ENCODE results near the gene CTCFL. TPM values are rescaled to one million over a fixed set of nuclear protein-coding genes. Genes with fewer than 3 reads are reported as not detected.

CTCFL gene
- total and polyA plus RNA-seq, 2 donors = not detected

DNA sequence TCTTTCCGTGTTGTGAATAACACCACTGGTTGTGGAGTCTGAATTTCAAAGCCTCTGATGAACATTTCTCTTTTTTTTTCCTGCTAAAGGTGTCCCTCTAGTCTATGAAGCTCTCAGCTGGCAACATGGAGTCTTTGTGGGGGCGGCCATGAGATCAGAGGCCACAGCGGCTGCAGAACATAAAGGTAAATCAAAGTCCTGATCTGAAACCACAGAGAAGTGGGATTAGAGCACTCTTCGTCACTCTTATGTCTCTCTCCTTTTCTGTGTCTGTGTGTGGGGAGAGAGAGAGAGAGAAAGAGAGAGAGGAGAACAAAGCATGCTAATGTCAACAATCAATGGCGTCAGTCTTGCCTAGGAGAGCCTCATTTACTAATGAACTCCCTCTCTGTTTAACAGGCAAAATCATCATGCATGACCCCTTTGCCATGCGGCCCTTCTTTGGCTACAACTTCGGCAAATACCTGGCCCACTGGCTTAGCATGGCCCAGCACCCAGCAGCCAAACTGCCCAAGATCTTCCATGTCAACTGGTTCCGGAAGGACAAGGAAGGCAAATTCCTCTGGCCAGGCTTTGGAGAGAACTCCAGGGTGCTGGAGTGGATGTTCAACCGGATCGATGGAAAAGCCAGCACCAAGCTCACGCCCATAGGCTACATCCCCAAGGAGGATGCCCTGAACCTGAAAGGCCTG lies 40.2 kb upstream of the CTCFL start:
- Histone ChIP-seq H3K27ac (ENCODE audit: low read depth) (no peak overlapping the region), H3K4me1 (ENCODE audit: insufficient read depth) (no peaks in the 10 kb centered on the region), H3K4me3 (ENCODE audit: low read depth, low read length) (no peak overlapping the region), H3K36me3 (ENCODE audit: insufficient read depth) (no peaks in the 10 kb centered on the region)
- 89% methylated on average over 11 of the region's 11 CpGs for WGBS
- DNase-seq (ENCODE audit: extremely low spot score) = no peak

DNA sequence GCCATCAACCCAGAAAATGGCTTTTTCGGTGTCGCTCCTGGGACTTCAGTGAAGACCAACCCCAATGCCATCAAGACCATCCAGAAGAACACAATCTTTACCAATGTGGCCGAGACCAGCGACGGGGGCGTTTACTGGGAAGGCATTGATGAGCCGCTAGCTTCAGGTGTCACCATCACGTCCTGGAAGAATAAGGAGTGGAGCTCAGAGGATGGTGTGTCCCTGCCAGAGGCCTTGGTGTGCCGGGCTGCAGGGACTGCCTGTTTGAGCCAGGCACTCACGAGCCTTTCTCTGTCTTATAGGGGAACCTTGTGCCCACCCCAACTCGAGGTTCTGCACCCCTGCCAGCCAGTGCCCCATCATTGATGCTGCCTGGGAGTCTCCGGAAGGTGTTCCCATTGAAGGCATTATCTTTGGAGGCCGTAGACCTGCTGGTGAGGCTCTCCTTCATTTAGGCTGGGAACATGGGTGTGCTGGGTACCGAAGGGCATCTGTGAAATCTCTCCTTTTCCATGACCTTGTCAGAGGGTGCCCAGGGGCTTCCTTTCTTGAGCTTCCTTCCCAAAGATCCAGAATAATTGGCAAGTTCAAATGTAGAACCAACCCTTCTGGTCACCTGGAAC lies 39.4 kb upstream of the CTCFL start:
- 90% methylated on average over 14 of the region's 14 CpGs for WGBS
- no peaks in the 10 kb centered on the region for H3K4me1 ChIP-seq (ENCODE audit: insufficient read depth)
- DNase-seq (ENCODE audit: extremely low spot score) = no peak
- no peak overlapping the region for H3K4me3 ChIP-seq (ENCODE audit: low read depth, low read length)
- H3K36me3 ChIP-seq (ENCODE audit: insufficient read depth) = no peaks in the 10 kb centered on the region
- no peak overlapping the region for H3K27ac ChIP-seq (ENCODE audit: low read depth)

DNA sequence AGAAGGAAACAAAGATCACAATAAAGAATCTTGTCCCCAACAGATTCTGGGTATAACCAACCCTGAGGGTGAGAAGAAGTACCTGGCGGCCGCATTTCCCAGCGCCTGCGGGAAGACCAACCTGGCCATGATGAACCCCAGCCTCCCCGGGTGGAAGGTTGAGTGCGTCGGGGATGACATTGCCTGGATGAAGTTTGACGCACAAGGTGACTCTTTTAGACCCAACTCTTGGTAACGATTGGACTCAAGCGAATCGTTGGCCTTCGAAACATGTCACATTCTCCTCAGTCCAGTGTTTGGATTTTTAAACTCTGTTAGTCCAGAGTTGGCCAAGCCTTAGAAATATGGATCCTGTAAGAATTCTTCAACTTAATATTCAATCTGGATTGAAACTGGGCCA lies 38.6 kb upstream of the CTCFL start:
- no peak for DNase-seq (ENCODE audit: extremely low spot score)
- WGBS = 96% methylated on average over 12 of the region's 12 CpGs
- no peak overlapping the region for H3K27ac ChIP-seq (ENCODE audit: low read depth)
- H3K4me3 ChIP-seq (ENCODE audit: low read depth, low read length) = no peak overlapping the region
- H3K36me3 ChIP-seq (ENCODE audit: insufficient read depth) = no peaks in the 10 kb centered on the region
- no peaks in the 10 kb centered on the region for H3K4me1 ChIP-seq (ENCODE audit: insufficient read depth)

GRCh38 chr20:57562541-57563465 lies 37.9 kb upstream of the CTCFL start:
- DNase-seq (ENCODE audit: extremely low spot score) = no peak
- WGBS = 95% methylated on average over 35 of the region's 35 CpGs
- H3K4me3 ChIP-seq (ENCODE audit: low read depth, low read length) = no peak overlapping the region

DNA sequence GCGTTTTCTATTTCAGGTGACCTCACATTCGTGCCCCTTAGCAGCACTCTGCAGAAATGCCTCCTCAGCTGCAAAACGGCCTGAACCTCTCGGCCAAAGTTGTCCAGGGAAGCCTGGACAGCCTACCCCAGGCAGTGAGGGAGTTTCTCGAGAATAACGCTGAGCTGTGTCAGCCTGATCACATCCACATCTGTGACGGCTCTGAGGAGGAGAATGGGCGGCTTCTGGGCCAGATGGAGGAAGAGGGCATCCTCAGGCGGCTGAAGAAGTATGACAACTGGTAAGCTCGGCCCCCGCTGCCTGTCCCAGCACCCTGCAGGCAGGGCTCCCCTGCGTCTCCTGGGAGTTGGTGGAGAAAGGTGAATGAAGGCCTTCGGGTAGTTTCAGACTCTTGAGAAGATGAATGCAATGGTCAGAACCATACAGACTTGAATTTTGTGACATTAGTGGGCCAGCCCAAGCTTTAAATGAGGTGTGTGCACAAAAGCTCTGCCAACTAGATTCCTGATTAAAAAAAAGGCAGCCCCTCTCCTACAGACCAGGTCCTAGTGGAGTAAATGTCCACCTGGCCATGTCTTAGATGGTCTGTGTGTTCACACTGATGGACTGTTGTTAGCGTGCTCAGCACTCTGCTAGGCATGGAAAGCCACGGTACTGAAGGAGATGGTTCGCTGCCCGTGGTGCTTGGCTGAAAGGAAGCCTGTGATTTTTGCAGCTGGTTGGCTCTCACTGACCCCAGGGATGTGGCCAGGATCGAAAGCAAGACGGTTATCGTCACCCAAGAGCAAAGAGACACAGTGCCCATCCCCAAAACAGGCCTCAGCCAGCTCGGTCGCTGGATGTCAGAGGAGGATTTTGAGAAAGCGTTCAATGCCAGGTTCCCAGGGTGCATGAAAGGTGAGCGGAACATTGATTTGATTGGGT lies 36.7 kb upstream of the CTCFL start:
- DNase-seq (ENCODE audit: extremely low spot score) = no peak
- no peak overlapping the region for H3K27ac ChIP-seq (ENCODE audit: low read depth)
- no peaks in the 10 kb centered on the region for H3K36me3 ChIP-seq (ENCODE audit: insufficient read depth)
- no peaks in the 10 kb centered on the region for H3K4me1 ChIP-seq (ENCODE audit: insufficient read depth)
- WGBS = 81% methylated on average over 24 of the region's 24 CpGs
- H3K4me3 ChIP-seq (ENCODE audit: low read depth, low read length) = no peak overlapping the region

More at GRCh38 chr20:57562541-57563465, 37.9 kb upstream of the CTCFL start:
- H3K27ac ChIP-seq (ENCODE audit: low read depth) = no peak overlapping the region
- no peaks in the 10 kb centered on the region for H3K36me3 ChIP-seq (ENCODE audit: insufficient read depth)
- H3K4me1 ChIP-seq (ENCODE audit: insufficient read depth) = no peaks in the 10 kb centered on the region

DNA sequence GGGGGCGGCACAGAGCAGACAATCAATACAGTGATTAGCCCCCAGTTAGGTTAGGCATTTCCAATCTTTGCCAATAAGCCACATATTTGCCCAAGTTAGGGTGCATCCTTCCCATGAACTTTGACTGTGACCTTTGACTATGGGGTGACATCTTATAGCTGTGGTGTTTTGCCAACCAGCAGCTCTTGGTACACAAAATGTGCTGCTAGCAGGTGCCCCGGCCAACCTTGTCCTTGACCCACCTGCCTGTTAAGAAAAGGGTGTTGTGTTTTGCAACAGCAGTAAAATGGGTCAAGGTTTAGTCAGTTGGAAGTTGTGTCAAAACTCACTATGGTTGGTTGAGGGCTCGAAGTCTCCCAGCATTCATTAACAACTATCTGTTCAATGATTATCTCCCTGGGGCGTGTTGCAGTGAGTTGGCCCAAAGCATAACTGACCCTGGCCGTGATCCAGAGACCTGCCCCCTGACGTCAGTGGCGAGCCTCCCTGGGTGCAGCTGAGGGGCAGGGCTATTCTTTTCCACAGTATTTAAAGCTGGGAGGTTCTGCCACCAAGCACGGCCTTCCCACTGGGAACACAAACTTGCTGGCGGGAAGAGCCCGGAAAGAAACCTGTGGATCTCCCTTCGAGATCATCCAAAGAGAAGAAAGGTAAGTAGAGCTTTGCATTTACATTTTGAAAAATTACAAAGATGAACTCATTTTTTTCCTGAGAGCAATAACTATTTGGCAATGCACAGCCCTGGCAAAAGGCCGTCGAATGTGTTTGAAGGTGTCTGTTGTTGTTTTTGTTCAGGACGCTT lies 35.8 kb upstream of the CTCFL start, which contains the start of gene PCK1:
Gene PCK1 (plus strand): TSS at position 557 of the 802 bp plus-strand sequence. CDS start 302 bp downstream, outside the sequence.
- H3K27ac ChIP-seq (ENCODE audit: low read depth) = no peak within 1 kb of the TSS
- no peaks in the 10 kb centered on the region for H3K4me1 ChIP-seq (ENCODE audit: insufficient read depth)
- H3K4me3 ChIP-seq (ENCODE audit: low read depth, low read length) = no peak within 1 kb of the TSS
- no peaks in the 10 kb centered on the region for H3K36me3 ChIP-seq (ENCODE audit: insufficient read depth)
- DNase-seq (ENCODE audit: extremely low spot score) = no peak
- 57% methylated on average over 14 of the region's 14 CpGs for WGBS

- Histone ChIP-seq H3K27ac (ENCODE audit: low read depth) (no peak overlapping the region), H3K4me1 (ENCODE audit: insufficient read depth) (no peaks in the 10 kb centered on the region), H3K4me3 (ENCODE audit: low read depth, low read length) (no peak overlapping the region), H3K36me3 (ENCODE audit: insufficient read depth) (no peaks in the 10 kb centered on the region)
- DNase-seq (ENCODE audit: extremely low spot score) = no peak
- 81% methylated on average over 8 of the region's 8 CpGs for WGBS
These were observed 35.0 kb upstream of the CTCFL start for GRCh38 chr20:57559658-57560553.

DNA sequence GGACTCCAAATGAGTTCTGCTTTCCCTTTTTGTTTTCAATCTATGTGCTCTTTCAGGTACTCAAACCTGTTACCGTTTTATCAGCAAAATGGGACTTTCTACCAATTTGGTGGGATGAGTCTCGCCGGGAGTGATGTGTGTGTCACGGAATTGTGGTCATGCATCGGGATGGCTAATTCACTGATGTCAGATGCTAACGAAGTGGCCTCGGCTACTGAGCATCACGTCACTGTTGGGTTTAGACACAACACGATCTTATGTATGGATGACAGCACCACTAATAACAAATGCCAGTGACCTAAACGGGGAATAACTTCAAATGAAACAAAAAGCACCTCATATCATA lies 34.3 kb upstream of the CTCFL start:
- WGBS = 90% methylated on average over 10 of the region's 10 CpGs
- Histone ChIP-seq H3K36me3 (ENCODE audit: insufficient read depth) (no peaks in the 10 kb centered on the region), H3K4me1 (ENCODE audit: insufficient read depth) (no peaks in the 10 kb centered on the region), H3K4me3 (ENCODE audit: low read depth, low read length) (no peak overlapping the region), H3K27ac (ENCODE audit: low read depth) (no peak overlapping the region)
- DNase-seq (ENCODE audit: extremely low spot score) = no peak

- 51% methylated on average over 15 of the region's 15 CpGs for WGBS
- DNase-seq (ENCODE audit: extremely low spot score) = no peak
- no peaks in the 10 kb centered on the region for H3K36me3 ChIP-seq (ENCODE audit: insufficient read depth)
- H3K27ac ChIP-seq (ENCODE audit: low read depth) = no peak overlapping the region
- no peak overlapping the region for H3K4me3 ChIP-seq (ENCODE audit: low read depth, low read length)
- no peaks in the 10 kb centered on the region for H3K4me1 ChIP-seq (ENCODE audit: insufficient read depth)
These were observed 33.8 kb upstream of the CTCFL start for GRCh38 chr20:57558614-57559288.

DNA sequence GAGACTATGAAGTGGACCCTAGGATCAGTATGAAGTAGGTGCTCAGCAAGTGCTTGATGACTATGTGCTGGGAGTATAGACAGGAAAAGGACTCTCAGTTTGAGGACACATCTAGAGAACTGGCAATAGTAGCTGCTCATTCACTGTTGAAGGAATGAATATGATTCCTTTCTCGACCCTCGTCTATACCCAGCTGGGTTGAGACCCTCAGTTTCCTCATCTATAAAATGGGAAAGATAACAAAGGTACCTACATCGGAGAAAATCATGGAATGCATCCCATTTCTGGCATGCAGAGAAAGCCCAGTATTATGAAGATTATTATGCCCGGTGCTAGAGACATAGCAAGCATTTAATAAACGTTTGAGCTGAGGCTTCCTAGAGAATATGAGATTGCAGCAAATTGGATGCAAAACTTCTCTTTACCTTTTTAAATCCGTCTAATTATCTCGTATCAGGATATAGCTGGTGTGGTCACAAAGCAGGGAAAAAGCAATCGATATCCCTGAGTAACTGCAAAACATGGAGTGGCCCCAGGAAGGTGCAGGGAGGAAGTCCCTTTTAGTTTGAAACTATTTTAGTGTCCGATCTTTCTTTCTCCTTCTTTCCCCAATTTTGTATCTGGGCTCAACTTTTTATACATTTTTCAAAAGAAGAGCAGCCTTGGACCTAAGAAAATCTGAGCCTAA lies 33.1 kb upstream of the CTCFL start:
- Histone ChIP-seq H3K4me1 (ENCODE audit: insufficient read depth) (no peaks in the 10 kb centered on the region), H3K4me3 (ENCODE audit: low read depth, low read length) (no peak overlapping the region), H3K27ac (ENCODE audit: low read depth) (no peak overlapping the region), H3K36me3 (ENCODE audit: insufficient read depth) (no peaks in the 10 kb centered on the region)
- WGBS = 72% methylated on average over 9 of the region's 9 CpGs
- no peak for DNase-seq (ENCODE audit: extremely low spot score)

- Histone ChIP-seq H3K36me3 (ENCODE audit: insufficient read depth) (no peaks in the 10 kb centered on the region), H3K4me1 (ENCODE audit: insufficient read depth) (no peaks in the 10 kb centered on the region), H3K27ac (ENCODE audit: low read depth) (no peak overlapping the region), H3K4me3 (ENCODE audit: low read depth, low read length) (no peak overlapping the region)
- 85% methylated on average over 3 of the region's 3 CpGs for WGBS
- no peak for DNase-seq (ENCODE audit: extremely low spot score)
These were observed 32.0 kb upstream of the CTCFL start for GRCh38 chr20:57556980-57557274.
